H1 (cell line): Measurements from ENCODE around the gene KCNMA1.

Source experiments
- CBX5 ChIP-seq: fragments of 300-800, 300-1000 bp; sonication (generic); IDR thresholded peaks from 2 replicates; pipeline ENCODE4 v1.7.1; 2016; ENCODE audit warnings: antibody characterized with exemption, low read length, low read depth
- CTCF ChIP-seq, 3 experiments: IDR thresholded peaks; 1 replicate in 2 of 3; 2 replicates in 1 of 3; pipeline versions ENCODE4 v1.5.1 to v1.6.1; 2011; ENCODE audit warnings: low read length in 3 of 3, mild to moderate bottlenecking in 3 of 3, inconsistent platforms in 2 of 3, low read depth in 1 of 3, moderate library complexity in 1 of 3; ENCODE audit not compliant: insufficient read depth in 1 of 3; ENCODE audit errors: control extremely low read depth in 1 of 3
- HDAC2 ChIP-seq, 2 experiments: fragments of 300-600 bp in 1 of 2; sonication (generic) in 1 of 2; IDR thresholded peaks; 2 replicates each; pipeline ENCODE4 v1.6.1; 2011 to 2012; ENCODE audit warnings: low read depth in 2 of 2, low read length in 2 of 2, mild to moderate bottlenecking in 2 of 2, moderate library complexity in 2 of 2, borderline replicate concordance in 1 of 2, inconsistent platforms in 1 of 2
- JUN ChIP-seq: IDR thresholded peaks from 2 replicates; pipeline ENCODE4 v1.6.1; 2011; ENCODE audit warnings: low read depth, mild to moderate bottlenecking, improper control_type of control experiment, low read length
- POLR2AphosphoS5 ChIP-seq: IDR thresholded peaks from 2 replicates; pipeline ENCODE4 v1.6.1; 2011; ENCODE audit warnings: low read depth, low read length
- POU5F1 ChIP-seq: IDR thresholded peaks from 2 replicates; pipeline ENCODE4 v1.6.1; 2011; ENCODE audit warnings: low read depth, mild to moderate bottlenecking, low read length, moderate library complexity
- RAD21 ChIP-seq, 2 experiments: IDR thresholded peaks in 1 of 2; conservative IDR thresholded peaks in 1 of 2; 2 replicates each; pipeline ENCODE4 v1.6.1; 2011; ENCODE audit warnings: low read depth in 2 of 2, low read length in 2 of 2, improper control_type of control experiment in 1 of 2, inconsistent platforms in 1 of 2, mild to moderate bottlenecking in 1 of 2, moderate library complexity in 1 of 2
- RNF2 ChIP-seq: fragments of 200-900, 300-1000 bp; sonication (generic); IDR thresholded peaks from 2 replicates; pipeline ENCODE4 v1.7.1; 2016; ENCODE audit warnings: borderline replicate concordance, low read depth, mild to moderate bottlenecking, antibody characterized with exemption, low read length; ENCODE audit not compliant: poor library complexity, severe bottlenecking; ENCODE audit errors: missing control alignments
- RXRA ChIP-seq: IDR thresholded peaks from 2 replicates; pipeline ENCODE4 v1.6.1; 2011; ENCODE audit warnings: low read depth, mild to moderate bottlenecking, low read length, moderate library complexity; ENCODE audit not compliant: insufficient read depth
- SIN3A ChIP-seq, 2 experiments: IDR thresholded peaks in 1 of 2; conservative IDR thresholded peaks in 1 of 2; 2 replicates each; pipeline ENCODE4 v1.6.1; 2011 to 2012; ENCODE audit warnings: low read length in 2 of 2, improper control_type of control experiment in 1 of 2, low read depth in 1 of 2, mild to moderate bottlenecking in 1 of 2
- TAF1 ChIP-seq: IDR thresholded peaks from 2 replicates; pipeline ENCODE4 v1.6.1; 2011; ENCODE audit warnings: mild to moderate bottlenecking, low read depth, low read length
- USF2 ChIP-seq: IDR thresholded peaks from 2 replicates; pipeline ENCODE4 v1.6.1; 2011; ENCODE audit warnings: low read length, improper control_type of control experiment
- ZNF274 ChIP-seq: IDR thresholded peaks from 2 replicates; pipeline ENCODE4 v1.7.0; 2012; ENCODE audit warnings: low read length, borderline replicate concordance; ENCODE audit errors: extremely low read depth

GRCh38 chr10:77393411-77393810, 244.2 kb downstream of the KCNMA1 start:
- TF ChIP-seq SIN3A (conservative IDR thresholded peaks at IDR 0.05 in 1 of 2, IDR thresholded peaks at IDR 0.05 in 1 of 2; ENCODE audit: low read depth in 1 of 2, low read length in 2 of 2) (no peak), CTCF (IDR thresholded peaks at IDR 0.05; ENCODE audit: control extremely low read depth in 1 of 3, insufficient read depth in 1 of 3, low read depth in 1 of 3, low read length in 3 of 3) (no peak), HDAC2 (IDR thresholded peaks at IDR 0.05; ENCODE audit: borderline replicate concordance in 1 of 2, low read depth in 2 of 2, low read length in 2 of 2) (no peak), JUN (no peak), RAD21 (IDR thresholded peaks at IDR 0.05 in 1 of 2, conservative IDR thresholded peaks at IDR 0.05 in 1 of 2; ENCODE audit: low read depth in 2 of 2, low read length in 2 of 2) (no peak), USF2 (no peak), RNF2 (no peak), TAF1 (no peak), POLR2AphosphoS5 (no peak), CBX5 (no peak), ZNF274 (no peak), RXRA (no peak), POU5F1 (no peak)
